LHCN-M2 (cell line): ENCODE measurements around the gene FBXL16. TPM values are rescaled to one million over a fixed set of nuclear protein-coding genes. Genes with fewer than 3 reads are reported as not detected.

Experiments used
- DNase-seq: peaks from one replicate; pipeline ENCODE4 v3.0.0-alpha.2; 2012; ENCODE audit warnings: low read depth
- total RNA-seq: library from RNA; depleted of rRNA; stranded (reverse); fragments of >200 nt; gene quantifications from 2 replicates; pipeline ENCODE4 v1.2.3, GENCODE V29; 2014; rRNA removed

Gene FBXL16
- total RNA-seq, 1 experiment from 2014 or later, result not detected

- DNase-seq, result no peak
Observed at GRCh38 chr16:645852-646678, 59.5 kb downstream of the FBXL16 start.

DNA sequence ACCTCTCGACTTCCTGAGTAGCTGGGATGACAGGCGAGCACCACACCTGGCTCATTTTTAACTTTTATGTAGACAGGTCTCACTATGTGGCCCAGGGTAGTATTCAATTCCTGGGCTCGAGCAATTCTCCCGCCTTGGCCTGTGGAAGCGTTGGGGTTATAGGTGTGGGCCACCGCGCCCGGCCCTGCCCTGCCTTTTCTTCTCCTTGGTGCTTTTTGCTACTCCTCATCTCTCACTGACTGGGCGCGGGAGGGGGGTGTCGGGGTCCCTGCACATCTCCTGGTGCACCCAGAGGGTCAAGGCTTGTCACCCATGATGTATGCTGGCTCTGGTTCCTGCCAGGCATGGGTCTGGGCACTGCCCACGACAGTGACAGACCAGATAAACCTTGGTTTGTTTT lies 61.0 kb downstream of the FBXL16 start:
- no peak for DNase-seq

DNA sequence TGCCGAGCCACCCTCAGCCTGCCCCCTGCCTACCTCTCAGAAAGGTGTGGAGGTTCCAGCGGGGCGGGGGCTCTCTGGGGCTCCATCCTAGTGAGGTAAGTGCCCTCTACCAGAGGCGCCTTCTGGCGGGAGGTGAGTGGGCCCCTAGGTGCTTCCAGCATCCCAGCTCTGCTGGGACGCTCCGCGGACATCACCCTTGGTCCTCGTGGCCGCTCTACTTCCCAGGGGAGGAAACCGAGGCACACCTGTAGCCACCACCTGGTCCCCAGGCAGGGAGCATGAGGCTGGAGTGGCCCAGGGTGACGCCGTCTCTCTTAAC lies 62.6 kb downstream of the FBXL16 start:
- no peak for DNase-seq

Other genes with a start within 250 kb of the FBXL16 start
- 66.5 and 71.1 TPM in 2 replicates for gene CAPN15, start 178.1 kb downstream of the FBXL16 start, total RNA-seq
- 0.06 TPM in 1 of 2 replicates, not detected in the other for gene PRR35, start 145.4 kb downstream of the FBXL16 start, total RNA-seq
- 0.11 TPM in 1 of 2 replicates, not detected in the other for gene NHLRC4, start 138.8 kb downstream of the FBXL16 start, total RNA-seq
- gene PIGQ, start 135.8 kb downstream of the FBXL16 start, total RNA-seq, result 46.7 and 51.4 TPM in 2 replicates
- 11.9 and 13.3 TPM in 2 replicates for gene RAB40C, start 115.7 kb downstream of the FBXL16 start, total RNA-seq
- gene WFIKKN1, start 74.8 kb downstream of the FBXL16 start, total RNA-seq, result 0.06 TPM in 1 of 2 replicates, not detected in the other
- gene METTL26, start 69.5 kb downstream of the FBXL16 start, total RNA-seq, result 132 and 145 TPM in 2 replicates
- gene MCRIP2, start 64.0 kb downstream of the FBXL16 start, total RNA-seq, result 19.7 and 20.2 TPM in 2 replicates
- 23.4 and 29.1 TPM in 2 replicates for gene WDR90, start 56.4 kb downstream of the FBXL16 start, total RNA-seq
- gene RHOT2, start 37.7 kb downstream of the FBXL16 start, total RNA-seq, result 79.4 and 87.4 TPM in 2 replicates
- gene RHBDL1, start 30.1 kb downstream of the FBXL16 start, total RNA-seq, result 0.58 and 0.80 TPM in 2 replicates
- gene STUB1, start 25.4 kb downstream of the FBXL16 start, total RNA-seq, result 287 and 383 TPM in 2 replicates
- gene JMJD8, start 21.5 kb downstream of the FBXL16 start, total RNA-seq, result 68.1 and 71.2 TPM in 2 replicates
- gene WDR24, start 15.4 kb downstream of the FBXL16 start, total RNA-seq, result 7.1 and 9.1 TPM in 2 replicates
- 94.9 and 127 TPM in 2 replicates for gene METRN, start 9.3 kb upstream of the FBXL16 start, total RNA-seq
- gene ANTKMT, start 15.3 kb upstream of the FBXL16 start, total RNA-seq, result 36.7 and 55.9 TPM in 2 replicates
- gene CCDC78, start 20.6 kb upstream of the FBXL16 start, total RNA-seq, result 5.1 and 7.0 TPM in 2 replicates
- 10.7 and 19.2 TPM in 2 replicates for gene HAGHL, start 21.3 kb upstream of the FBXL16 start, total RNA-seq
- 29.0 and 31.9 TPM in 2 replicates for gene CIAO3, start 35.2 kb upstream of the FBXL16 start, total RNA-seq
- gene MSLN, start 54.9 kb upstream of the FBXL16 start, total RNA-seq, result not detected in 2 replicates
- gene RPUSD1, start 82.6 kb upstream of the FBXL16 start, total RNA-seq, result 46.0 and 56.6 TPM in 2 replicates
- gene CHTF18, start 82.8 kb upstream of the FBXL16 start, total RNA-seq, result 39.2 and 51.2 TPM in 2 replicates
- gene GNG13, start 94.9 kb upstream of the FBXL16 start, total RNA-seq, result not detected in 2 replicates